Measurements from ENCODE around the gene ENPP6.
A peak's percentile ranks its signal among the peaks of the same experiment; 100 is the strongest.

DNA sequence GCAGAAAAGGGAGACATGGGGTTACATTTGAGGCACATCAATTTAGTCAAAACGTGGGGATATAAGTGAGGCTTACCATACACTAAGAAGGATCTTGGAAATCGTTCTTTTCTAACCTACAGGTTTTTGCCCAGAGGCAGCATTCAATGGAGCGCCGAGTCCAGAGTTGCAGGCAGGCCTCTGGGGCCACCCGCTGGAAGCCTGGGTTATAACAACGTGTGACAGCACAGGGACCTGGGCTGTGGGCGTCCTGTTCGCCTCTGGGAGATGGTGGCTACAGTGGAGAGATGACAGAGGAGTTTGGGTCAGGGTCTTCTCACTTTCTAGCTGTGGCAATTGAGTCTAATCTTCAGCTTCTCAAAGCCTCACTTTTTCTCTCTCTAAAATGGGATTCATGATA, 53.9 kb downstream of the ENPP6 start:
- TF ChIP-seq, protein P1, sequence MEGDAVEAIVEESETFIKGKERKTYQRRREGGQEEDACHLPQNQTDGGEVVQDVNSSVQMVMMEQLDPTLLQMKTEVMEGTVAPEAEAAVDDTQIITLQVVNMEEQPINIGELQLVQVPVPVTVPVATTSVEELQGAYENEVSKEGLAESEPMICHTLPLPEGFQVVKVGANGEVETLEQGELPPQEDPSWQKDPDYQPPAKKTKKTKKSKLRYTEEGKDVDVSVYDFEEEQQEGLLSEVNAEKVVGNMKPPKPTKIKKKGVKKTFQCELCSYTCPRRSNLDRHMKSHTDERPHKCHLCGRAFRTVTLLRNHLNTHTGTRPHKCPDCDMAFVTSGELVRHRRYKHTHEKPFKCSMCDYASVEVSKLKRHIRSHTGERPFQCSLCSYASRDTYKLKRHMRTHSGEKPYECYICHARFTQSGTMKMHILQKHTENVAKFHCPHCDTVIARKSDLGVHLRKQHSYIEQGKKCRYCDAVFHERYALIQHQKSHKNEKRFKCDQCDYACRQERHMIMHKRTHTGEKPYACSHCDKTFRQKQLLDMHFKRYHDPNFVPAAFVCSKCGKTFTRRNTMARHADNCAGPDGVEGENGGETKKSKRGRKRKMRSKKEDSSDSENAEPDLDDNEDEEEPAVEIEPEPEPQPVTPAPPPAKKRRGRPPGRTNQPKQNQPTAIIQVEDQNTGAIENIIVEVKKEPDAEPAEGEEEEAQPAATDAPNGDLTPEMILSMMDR (IDR thresholded peaks at IDR 0.05) = peak in 3 of 4 experiments; percentile 45 to 76 (median 57)
- TF ChIP-seq EP300 (IDR thresholded peaks at IDR 0.05) (no peak), POLR2AphosphoS5 (IDR thresholded peaks at IDR 0.05) (no peak)
